NK-92 (cell line): ENCODE results near the gene MOSPD3.

Source experiments
- DNase-seq: peaks from one replicate; lab custom pipeline; 2025; ENCODE audit not compliant: unreplicated experiment; lab: John Stamatoyannopoulos, UW

Gene MOSPD3

GRCh38 chr7:100575206-100575631 lies 37.1 kb upstream of the MOSPD3 start:
- DNase-seq = no peak

GRCh38 chr7:100575746-100576383 lies 36.5 kb upstream of the MOSPD3 start:
- no peak for DNase-seq

- DNase-seq = no peak
Observed at GRCh38 chr7:100576384-100576993, 35.9 kb upstream of the MOSPD3 start.

GRCh38 chr7:100577103-100577502 lies 35.2 kb upstream of the MOSPD3 start:
- DNase-seq = no peak

- no peak for DNase-seq
Observed at GRCh38 chr7:100577507-100577906, 34.8 kb upstream of the MOSPD3 start.

- no peak for DNase-seq
Observed at GRCh38 chr7:100578246-100579183, 33.8 kb upstream of the MOSPD3 start.

- no peak for DNase-seq
Observed at GRCh38 chr7:100580466-100581283, 31.7 kb upstream of the MOSPD3 start.

- no peak for DNase-seq
Observed at GRCh38 chr7:100582041-100582579, 30.2 kb upstream of the MOSPD3 start.

GRCh38 chr7:100582650-100583049 lies 29.7 kb upstream of the MOSPD3 start:
- DNase-seq = no peak

GRCh38 chr7:100583132-100584053 lies 28.9 kb upstream of the MOSPD3 start:
- no peak for DNase-seq

GRCh38 chr7:100584054-100584682 lies 28.2 kb upstream of the MOSPD3 start:
- DNase-seq = no peak

- DNase-seq = no peak
Observed at GRCh38 chr7:100584683-100585510, 27.4 kb upstream of the MOSPD3 start.

- DNase-seq = no peak
Observed at GRCh38 chr7:100585511-100586265, 26.7 kb upstream of the MOSPD3 start, which contains the start of gene LRCH4. TSS of gene LRCH4 (minus strand) at chr7:100586129. CDS start at chr7:100586100, 29 bp downstream.

- peak; percentile 98 for DNase-seq
Observed at GRCh38 chr7:100586266-100587025, 25.9 kb upstream of the MOSPD3 start, which contains the start of gene FBXO24. TSS of gene FBXO24 (plus strand) at chr7:100586328. CDS start at chr7:100586626, 298 bp downstream.

GRCh38 chr7:100588438-100588837 lies 23.9 kb upstream of the MOSPD3 start:
- no peak for DNase-seq

- DNase-seq = no peak
Observed at GRCh38 chr7:100589341-100589947, 22.9 kb upstream of the MOSPD3 start.
